ENCODE data around the gene SLAIN2.

DNA sequence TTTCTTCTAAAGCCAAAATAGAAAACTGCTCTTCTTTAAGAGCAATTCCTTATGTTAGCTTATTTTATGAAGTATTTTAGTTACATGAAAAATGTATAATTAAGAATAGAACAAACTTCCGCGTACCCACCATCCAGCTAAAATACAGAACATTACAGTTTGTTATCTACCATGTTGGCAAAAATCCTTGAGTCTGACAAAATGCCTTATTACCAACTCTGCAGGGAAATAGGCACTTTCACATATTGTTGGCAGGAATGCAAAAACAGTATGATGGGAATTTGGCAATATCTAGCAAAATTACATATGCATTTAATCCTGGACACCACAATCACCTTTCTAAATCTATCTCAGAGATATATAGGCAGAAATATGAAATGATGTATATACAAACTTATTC, 32.4 kb upstream of the SLAIN2 start:
- TF ChIP-seq GATA2 (IDR thresholded peaks at IDR 0.05; ENCODE audit: low read depth, low read length) (no peak), GATA3 (IDR thresholded peaks at IDR 0.05; ENCODE audit: low read depth, low read length) (no peak)
